Activated CD4-positive, alpha-beta T cell treated with anti-CD3 and anti-CD28 coated beads, Interleukin-2, amount 10 ng/mL, durations not matched to agents 24 days and 14 days (primary cell): ENCODE measurements around the gene PRORP. TPM values are rescaled to one million over a fixed set of nuclear protein-coding genes. Genes with fewer than 3 reads are reported as not detected.
"Not testable (repeated sequence)": the region's sequence is repeated elsewhere in the genome, so short reads cannot be mapped to it uniquely, and the experiment has no call there.

Experiments
- DNase-seq: peaks from one replicate; pipeline ENCODE4 v3.0.0; 2022
- H3K27ac Mint-ChIP-seq: one replicate; pipeline ENCODE4 v1.8.0; 2022; ENCODE audit warnings: mild to moderate bottlenecking, mixed read lengths
- H3K27me3 Mint-ChIP-seq: one replicate; pipeline ENCODE4 v1.8.0; 2022; ENCODE audit warnings: mixed read lengths
- H3K36me3 Mint-ChIP-seq: one replicate; pipeline ENCODE4 v1.8.0; 2022; ENCODE audit warnings: low read depth, mild to moderate bottlenecking, mixed read lengths
- H3K4me1 Mint-ChIP-seq: one replicate; pipeline ENCODE4 v1.8.0; 2021; ENCODE audit warnings: mixed read lengths
- H3K4me3 Mint-ChIP-seq: one replicate; pipeline ENCODE4 v1.8.0; 2022; ENCODE audit warnings: mild to moderate bottlenecking, moderate library complexity, mixed read lengths
- H3K9me3 Mint-ChIP-seq: one replicate; pipeline ENCODE4 v1.8.0; 2021; ENCODE audit warnings: mixed read lengths
- intact Hi-C: fragments of 100-400 bp; cut with micrococcal nuclease; formaldehyde crosslinking; loops from one replicate; pipeline ENCODE4 v1.15.1; 2023
- total RNA-seq: library from RNA; stranded (reverse); gene quantifications from 2 replicates; pipeline ENCODE4 v1.2.3, GENCODE V29; 2022

PRORP gene
- 35.6 and 41.1 TPM in 2 replicates for total RNA-seq

DNA sequence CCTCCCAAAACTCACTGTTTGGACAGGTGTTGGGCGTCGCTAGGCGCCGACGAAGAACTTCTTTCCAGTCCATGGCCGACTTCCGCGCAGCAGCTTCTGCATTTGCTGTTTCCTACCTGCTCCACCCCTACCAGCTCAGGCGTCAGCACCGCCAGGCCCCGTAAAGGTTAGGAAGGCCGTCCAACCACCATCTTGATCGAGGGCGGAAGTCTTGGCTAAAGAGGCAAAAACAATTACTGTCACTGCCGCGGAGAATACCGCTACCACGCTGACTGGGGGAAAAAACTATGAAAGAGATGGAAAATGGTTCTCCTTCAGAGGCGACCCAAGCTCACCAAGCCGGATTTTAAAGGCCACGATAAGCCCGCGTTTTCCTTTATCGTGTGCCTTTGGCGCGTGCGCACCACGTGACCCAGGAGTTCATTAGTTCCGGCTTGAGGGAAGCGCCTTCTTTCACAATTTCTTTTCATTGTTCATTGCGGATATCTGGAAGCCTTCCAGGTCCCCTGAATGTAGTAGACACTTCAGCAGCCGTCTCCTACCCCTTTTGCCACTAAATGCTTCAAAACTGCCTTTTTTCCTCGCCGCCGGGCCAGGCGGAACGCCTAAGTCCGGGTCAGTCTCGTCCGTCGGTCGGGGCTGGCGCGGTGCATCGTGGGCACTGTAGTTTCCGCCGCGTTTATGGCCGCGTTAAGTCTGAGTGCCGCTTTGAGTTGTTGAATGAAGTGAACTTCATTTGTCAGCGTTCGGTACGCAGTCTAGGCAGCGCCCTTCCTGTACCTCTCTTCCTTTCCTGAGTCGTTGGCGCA is at the start of gene PRORP, which contains the start of gene PPP2R3C:
TSS of gene PRORP (plus strand) at position 666 of the 809 bp plus-strand sequence. CDS start 694 bp downstream, outside the sequence.
TSS of gene PPP2R3C (minus strand) at position 104 of the 809 bp plus-strand sequence. CDS start at position 73, 31 bp downstream.
- H3K27ac Mint-ChIP-seq, result peak within 1 kb of the TSS; percentile 100
- peaks cover 36% of the 10 kb centered on the region for H3K36me3 Mint-ChIP-seq
- H3K4me3 Mint-ChIP-seq, result peak within 1 kb of the TSS; percentile 82
- intact Hi-C loops, result loop anchor here (1.0 to 10.0 kb wide), 7 partner anchors 76 to 703 kb away; partner anchors contain the start of genes BRMS1L, FAM177A1, NFKBIA and PSMA6
- peaks cover 56% of the 10 kb centered on the region for H3K4me1 Mint-ChIP-seq
- DNase-seq, result peak; percentile 97
- H3K27me3 Mint-ChIP-seq, result no peaks in the 10 kb centered on the region
- no peaks in the 10 kb centered on the region for H3K9me3 Mint-ChIP-seq

DNA sequence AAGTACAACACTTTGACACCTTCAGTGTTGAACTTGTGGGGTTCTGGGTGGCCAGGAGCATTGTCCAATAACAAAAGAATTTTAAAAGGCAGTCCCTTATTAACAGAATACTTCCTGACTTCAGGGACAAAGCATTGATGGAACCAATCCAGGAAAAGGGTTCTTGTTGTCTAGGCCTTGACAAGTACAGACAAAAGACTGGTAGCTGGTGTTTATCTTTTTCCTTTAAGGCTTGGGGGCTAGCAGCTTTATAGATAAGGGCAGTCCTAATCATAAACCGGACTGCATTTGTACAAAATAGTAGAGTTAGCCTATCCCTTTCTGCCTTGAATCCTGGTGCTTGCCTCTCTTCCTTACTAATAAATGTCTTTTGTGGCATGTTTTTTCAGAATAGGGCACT is 48.9 kb upstream of the PRORP start:
- no peaks in the 10 kb centered on the region for H3K27me3 Mint-ChIP-seq
- no peak for DNase-seq
- no peaks in the 10 kb centered on the region for H3K9me3 Mint-ChIP-seq
- intact Hi-C loops, result no loop called here
- peaks cover 35% of the 10 kb centered on the region for H3K36me3 Mint-ChIP-seq
- no peaks in the 10 kb centered on the region for H3K4me1 Mint-ChIP-seq
- H3K27ac Mint-ChIP-seq, result no peak overlapping the region
- H3K4me3 Mint-ChIP-seq, result no peak overlapping the region

DNA sequence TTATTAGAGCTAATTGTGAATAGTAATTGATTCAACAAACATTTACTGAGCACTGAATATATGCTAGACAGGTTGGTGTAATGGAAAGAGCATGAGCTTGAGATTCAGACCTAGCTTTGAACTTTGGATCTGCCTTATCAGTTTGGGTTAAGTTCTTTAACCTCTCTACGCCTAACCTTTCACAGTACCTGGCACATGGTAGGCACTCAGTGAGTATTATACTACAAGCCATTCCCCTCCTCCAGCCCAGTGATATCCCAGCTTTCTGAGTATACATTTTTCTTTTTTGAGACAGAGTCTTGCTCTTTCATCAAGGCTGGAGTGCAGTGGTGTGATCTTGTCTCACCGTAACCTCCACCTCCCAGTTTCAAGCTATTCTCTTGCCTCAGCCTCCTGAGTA is 44.3 kb upstream of the PRORP start:
- intact Hi-C loops, result no loop called here
- H3K36me3 Mint-ChIP-seq, result peaks cover 31% of the 10 kb centered on the region
- no peaks in the 10 kb centered on the region for H3K4me1 Mint-ChIP-seq
- H3K9me3 Mint-ChIP-seq, result no peaks in the 10 kb centered on the region
- no peak overlapping the region for H3K4me3 Mint-ChIP-seq
- H3K27ac Mint-ChIP-seq, result no peak overlapping the region
- DNase-seq, result no peak
- H3K27me3 Mint-ChIP-seq, result no peaks in the 10 kb centered on the region

DNA sequence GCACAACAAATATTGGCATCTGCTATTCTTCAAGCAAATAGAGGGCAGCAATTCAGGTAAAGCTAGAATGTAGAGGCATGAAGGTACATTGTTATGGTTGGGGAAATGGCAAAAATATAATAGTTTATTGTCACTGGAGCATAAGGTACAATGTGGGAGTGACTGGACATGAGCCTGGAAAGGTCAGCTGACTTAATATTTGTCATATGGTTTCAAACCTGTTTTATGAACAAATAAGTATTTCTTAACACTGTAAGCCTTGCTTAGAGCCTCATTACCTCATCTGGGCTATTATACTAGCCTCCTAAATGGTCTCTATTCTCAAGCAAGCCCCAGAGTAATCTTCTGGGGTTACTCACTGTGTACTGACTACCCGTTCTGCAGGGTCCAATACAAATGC is 42.6 kb upstream of the PRORP start:
- H3K9me3 Mint-ChIP-seq, result no peaks in the 10 kb centered on the region
- H3K4me3 Mint-ChIP-seq, result no peak overlapping the region
- intact Hi-C loops, result no loop called here

DNA sequence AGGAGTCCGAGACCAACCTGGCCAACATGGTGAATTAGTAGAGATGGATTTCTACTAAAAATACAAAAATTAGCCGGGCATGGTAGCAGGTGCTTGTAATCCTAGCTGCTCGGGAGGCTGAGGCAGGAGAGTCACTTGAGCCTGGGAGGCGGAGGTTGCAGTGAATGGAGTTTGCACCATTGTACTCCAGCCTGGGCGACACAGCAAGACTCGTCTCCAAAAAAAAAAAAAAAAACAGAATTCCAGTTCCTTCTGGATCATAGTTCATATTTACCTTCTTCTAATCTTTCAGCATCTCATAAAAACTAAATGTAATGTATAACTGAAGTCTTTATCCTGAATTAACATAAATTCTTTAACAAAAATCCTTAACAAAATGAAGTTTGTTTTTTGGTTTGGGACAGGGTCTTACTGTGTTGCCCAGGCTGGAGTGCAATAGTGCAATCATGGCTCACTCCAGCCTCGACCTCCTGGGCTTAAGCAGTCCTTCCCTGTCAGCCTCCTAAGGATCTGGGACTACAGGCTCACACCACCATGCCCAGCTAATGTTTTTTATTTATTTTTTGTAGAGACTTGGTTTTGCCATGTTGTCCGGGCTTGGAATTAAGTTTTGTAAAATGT is 38.7 kb upstream of the PRORP start:
- H3K9me3 Mint-ChIP-seq, result no peaks in the 10 kb centered on the region

More for the DNA sequence above, 42.6 kb upstream of the PRORP start:
- Mint-ChIP-seq H3K36me3 (peaks cover 35% of the 10 kb centered on the region), H3K4me1 (no peaks in the 10 kb centered on the region), H3K27me3 (no peaks in the 10 kb centered on the region), H3K27ac (no peak overlapping the region)
- no peak for DNase-seq

DNA sequence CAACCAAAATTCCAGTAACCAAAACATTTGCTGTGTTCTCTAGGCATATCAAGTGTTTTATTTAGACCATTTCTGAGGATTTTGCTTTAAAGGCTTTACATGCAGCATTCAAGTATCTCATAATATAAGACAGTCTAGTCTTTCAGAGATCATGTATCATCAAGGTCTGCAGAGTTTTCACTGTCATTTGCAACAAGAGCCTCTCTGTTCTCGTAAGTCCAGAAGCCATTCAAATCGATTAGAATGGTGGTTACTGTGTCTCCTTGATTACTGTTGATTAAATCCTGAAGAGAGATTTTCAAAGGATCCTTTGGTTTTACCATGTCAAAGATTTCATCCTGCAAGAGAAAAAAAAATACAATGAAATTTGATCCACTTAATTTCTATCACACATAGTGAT is 36.9 kb upstream of the PRORP start:
- no peaks in the 10 kb centered on the region for H3K27me3 Mint-ChIP-seq
- H3K4me1 Mint-ChIP-seq, result no peaks in the 10 kb centered on the region
- intact Hi-C loops, result no loop called here
- DNase-seq, result no peak
- H3K36me3 Mint-ChIP-seq, result peaks cover 43% of the 10 kb centered on the region
- no peak overlapping the region for H3K4me3 Mint-ChIP-seq
- H3K27ac Mint-ChIP-seq, result peak overlapping the region; percentile 15
- no peaks in the 10 kb centered on the region for H3K9me3 Mint-ChIP-seq

More for the DNA sequence above, 38.7 kb upstream of the PRORP start:
- intact Hi-C loops, result no loop called here
- no peak overlapping the region for H3K27ac Mint-ChIP-seq
- H3K27me3 Mint-ChIP-seq, result no peaks in the 10 kb centered on the region
- no peak overlapping the region for H3K4me3 Mint-ChIP-seq
- H3K36me3 Mint-ChIP-seq, result peaks cover 42% of the 10 kb centered on the region
- H3K4me1 Mint-ChIP-seq, result no peaks in the 10 kb centered on the region
- DNase-seq, result no peak

DNA sequence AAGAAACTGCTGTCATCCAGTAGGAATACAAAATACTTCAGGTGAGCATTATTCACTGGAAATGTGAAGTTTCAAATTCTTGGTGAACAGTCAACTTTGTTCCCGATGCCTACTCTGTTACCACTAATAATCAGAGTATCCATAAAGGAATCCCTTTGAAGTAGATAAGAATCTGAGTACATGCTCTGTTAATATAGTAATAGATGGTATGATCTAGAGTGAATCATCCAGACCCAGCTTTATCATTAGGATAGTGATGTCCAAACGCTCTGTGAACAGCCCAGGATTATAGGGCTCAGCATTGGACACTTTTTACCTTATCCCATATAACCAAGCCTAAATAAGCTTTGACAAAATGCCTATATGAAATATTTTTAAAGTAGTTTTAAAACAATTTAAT is 33.8 kb upstream of the PRORP start:
- intact Hi-C loops, result no loop called here
- Mint-ChIP-seq H3K4me3 (no peak overlapping the region), H3K27ac (peak overlapping the region; percentile 5), H3K9me3 (no peaks in the 10 kb centered on the region), H3K36me3 (peaks cover 50% of the 10 kb centered on the region), H3K27me3 (no peaks in the 10 kb centered on the region), H3K4me1 (no peaks in the 10 kb centered on the region)
- DNase-seq, result no peak

DNA sequence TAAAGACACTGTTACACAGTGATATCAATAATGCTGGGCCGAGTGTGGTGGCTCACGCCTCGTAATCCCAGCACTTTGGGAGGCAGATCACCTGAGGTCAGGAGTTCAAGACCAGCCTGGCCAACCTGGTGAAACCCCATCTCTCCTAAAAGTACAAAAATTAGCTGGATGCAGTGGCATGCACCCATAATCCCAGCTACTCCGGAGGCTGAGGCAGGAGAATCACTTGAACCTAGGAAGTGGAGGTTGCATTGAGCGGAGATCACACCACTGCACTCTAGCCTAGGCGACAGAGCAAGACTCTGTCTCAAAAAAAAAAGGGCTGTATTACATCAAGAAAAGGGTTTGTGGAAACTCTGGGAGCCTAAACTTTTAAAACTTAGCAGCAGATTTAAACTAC is 27.7 kb upstream of the PRORP start:
- H3K4me3 Mint-ChIP-seq, DNase-seq, H3K27ac Mint-ChIP-seq, H3K9me3 Mint-ChIP-seq, H3K27me3 Mint-ChIP-seq, intact Hi-C loops, H3K4me1 Mint-ChIP-seq: not testable (repeated sequence)
- peaks cover 54% of the 10 kb centered on the region for H3K36me3 Mint-ChIP-seq

DNA sequence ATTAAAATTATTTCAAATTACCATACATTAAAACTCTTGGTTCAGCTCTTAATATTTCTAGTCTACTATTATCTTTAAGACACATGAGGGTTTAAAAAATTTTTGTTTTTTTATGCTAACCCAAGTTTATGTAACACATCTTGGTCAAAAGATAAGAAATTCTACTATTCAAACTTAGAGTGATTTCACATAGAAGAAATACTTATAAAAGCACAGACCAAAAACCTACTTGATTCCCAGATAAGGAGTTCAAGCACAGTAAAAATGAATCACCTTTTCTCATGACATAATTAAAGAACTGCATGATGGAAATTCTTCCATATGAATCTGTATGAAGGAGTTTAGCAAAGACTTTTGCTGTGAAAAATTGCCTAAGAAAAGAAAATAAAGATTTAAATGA is 14.5 kb upstream of the PRORP start:
- H3K27ac Mint-ChIP-seq, result no peak overlapping the region
- H3K36me3 Mint-ChIP-seq, result peaks cover 60% of the 10 kb centered on the region
- H3K4me1 Mint-ChIP-seq, result peaks cover 4% of the 10 kb centered on the region
- no peak overlapping the region for H3K4me3 Mint-ChIP-seq
- intact Hi-C loops, result no loop called here
- DNase-seq, result no peak
- H3K9me3 Mint-ChIP-seq, result no peaks in the 10 kb centered on the region
- no peaks in the 10 kb centered on the region for H3K27me3 Mint-ChIP-seq

DNA sequence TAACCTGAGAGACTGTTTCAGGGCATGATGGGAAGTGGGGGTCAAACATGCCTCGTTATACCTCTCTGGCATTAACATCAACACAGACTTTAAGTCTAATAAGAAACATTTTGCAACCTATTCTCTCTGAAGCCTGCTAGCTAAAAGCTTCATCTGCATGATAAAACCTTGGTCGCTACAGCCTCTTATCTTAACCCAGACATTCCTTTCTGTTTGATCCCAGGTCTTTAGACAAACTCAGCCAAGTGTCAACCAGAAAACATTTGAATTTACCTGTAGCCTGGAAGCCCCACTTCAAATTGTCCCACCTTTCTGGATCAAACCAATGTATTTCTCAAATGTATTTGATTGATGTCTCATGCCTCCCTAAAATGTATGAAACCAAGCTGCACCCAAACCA is 9.7 kb upstream of the PRORP start:
- DNase-seq, result no peak
- peaks cover 14% of the 10 kb centered on the region for H3K4me1 Mint-ChIP-seq
- no peak overlapping the region for H3K4me3 Mint-ChIP-seq
- H3K9me3 Mint-ChIP-seq, result no peaks in the 10 kb centered on the region
- H3K27ac Mint-ChIP-seq, result no peak overlapping the region
- peaks cover 71% of the 10 kb centered on the region for H3K36me3 Mint-ChIP-seq
- intact Hi-C loops, result no loop called here
- H3K27me3 Mint-ChIP-seq, result no peaks in the 10 kb centered on the region

DNA sequence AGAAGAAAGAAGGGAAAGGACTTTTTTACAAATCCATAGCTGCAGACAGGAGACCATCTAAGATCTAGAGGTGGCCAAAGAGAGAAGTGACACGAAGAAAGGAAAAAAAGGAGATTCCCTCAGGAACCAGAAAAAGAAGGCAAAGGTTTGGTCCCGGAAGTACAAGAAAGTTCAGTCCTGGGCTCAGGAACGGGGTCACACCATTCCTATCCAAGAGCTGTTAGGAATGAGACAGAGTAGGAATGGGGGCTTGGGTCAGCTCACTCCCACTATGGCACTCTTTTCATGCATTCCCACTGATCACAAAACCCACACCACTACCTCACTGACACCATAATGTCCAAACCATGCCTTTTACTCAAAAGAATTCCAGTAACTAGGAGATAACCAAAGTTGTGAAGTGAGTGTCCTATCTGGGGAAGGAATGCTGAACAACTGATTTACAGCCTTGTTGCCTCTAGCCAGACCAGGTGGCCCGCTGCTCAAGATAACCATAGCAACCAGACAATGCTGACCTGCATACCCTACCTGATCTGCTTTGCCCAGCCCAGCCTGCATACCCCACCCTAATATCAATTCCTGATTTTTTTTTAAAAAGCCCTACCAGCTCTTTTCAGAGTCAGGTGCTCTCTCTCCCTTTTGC is 8.9 kb upstream of the PRORP start:
- DNase-seq, result no peak
- Mint-ChIP-seq H3K27me3 (no peaks in the 10 kb centered on the region), H3K27ac (no peak overlapping the region), H3K4me3 (no peak overlapping the region), H3K36me3 (peaks cover 68% of the 10 kb centered on the region), H3K4me1 (peaks cover 19% of the 10 kb centered on the region), H3K9me3 (no peaks in the 10 kb centered on the region)
- intact Hi-C loops, result no loop called here

DNA sequence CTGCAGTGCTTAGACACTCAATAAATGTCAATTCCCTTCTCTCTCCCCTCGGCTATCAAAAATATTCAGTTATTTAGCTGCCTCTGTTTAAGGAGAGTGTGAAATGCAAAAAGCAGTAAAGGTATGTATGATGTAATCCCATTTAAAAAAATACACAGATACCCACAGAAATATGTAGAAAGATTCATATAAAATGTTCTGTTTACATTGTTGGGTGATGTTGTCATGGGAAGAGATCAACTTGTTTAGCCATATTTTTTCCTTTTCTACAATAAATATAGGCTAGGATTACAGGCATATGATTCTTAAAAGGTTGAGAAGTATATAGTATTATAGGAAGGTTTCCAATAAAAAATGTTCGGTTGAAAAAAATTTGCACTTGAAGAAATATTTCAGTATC is 8.3 kb upstream of the PRORP start:
- Mint-ChIP-seq H3K9me3 (no peaks in the 10 kb centered on the region), H3K27me3 (no peaks in the 10 kb centered on the region), H3K4me3 (no peak overlapping the region), H3K36me3 (peaks cover 72% of the 10 kb centered on the region), H3K4me1 (peaks cover 21% of the 10 kb centered on the region), H3K27ac (no peak overlapping the region)
- intact Hi-C loops, result no loop called here
- DNase-seq, result no peak

DNA sequence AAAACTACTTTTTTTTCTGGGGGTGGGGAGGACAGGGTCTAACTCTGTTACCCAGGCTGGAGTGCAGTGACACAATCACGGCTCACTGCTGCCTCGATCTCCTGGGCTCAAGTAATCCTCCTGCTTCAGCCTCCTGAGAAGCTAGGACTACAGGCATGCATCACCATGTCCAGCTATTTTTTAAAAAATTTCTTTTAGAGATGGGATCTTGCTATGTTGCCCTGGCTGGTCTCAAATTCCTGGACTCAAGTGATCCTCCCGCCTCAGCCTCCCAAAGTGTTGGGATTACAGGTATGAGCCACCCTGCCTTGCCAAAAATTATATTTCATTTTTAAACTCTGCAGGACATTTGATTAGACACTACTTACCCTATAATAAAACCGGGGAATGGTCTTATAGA is 6.1 kb upstream of the PRORP start:
- DNase-seq, result no peak
- Mint-ChIP-seq H3K4me1 (peaks cover 30% of the 10 kb centered on the region), H3K36me3 (peaks cover 66% of the 10 kb centered on the region), H3K4me3 (no peak overlapping the region), H3K27ac (no peak overlapping the region), H3K27me3 (no peaks in the 10 kb centered on the region), H3K9me3 (no peaks in the 10 kb centered on the region)
- intact Hi-C loops, result no loop called here

DNA sequence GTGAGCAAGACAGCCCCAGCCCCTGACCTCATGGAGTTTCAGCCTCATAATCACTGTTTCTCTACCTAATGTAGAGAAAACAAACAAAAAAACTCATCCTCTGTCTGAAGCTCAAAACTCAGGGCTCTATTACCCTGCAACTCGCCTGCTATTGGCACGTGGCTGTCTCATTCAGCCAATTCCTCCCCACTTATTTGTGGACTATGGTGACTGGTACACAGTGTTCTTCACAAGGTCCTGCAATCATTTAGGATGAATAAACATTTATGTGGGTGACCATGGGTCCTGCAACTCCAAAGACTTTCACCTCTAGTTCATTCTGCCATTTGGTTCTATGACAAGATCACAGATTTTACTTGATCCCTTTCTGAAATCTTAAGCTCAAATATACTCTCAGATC is 5.2 kb upstream of the PRORP start:
- peak overlapping the region; percentile 12 for H3K27ac Mint-ChIP-seq
- DNase-seq, result no peak
- no peak overlapping the region for H3K4me3 Mint-ChIP-seq
- intact Hi-C loops, result no loop called here
- no peaks in the 10 kb centered on the region for H3K27me3 Mint-ChIP-seq
- H3K36me3 Mint-ChIP-seq, result peaks cover 60% of the 10 kb centered on the region
- no peaks in the 10 kb centered on the region for H3K9me3 Mint-ChIP-seq
- peaks cover 34% of the 10 kb centered on the region for H3K4me1 Mint-ChIP-seq
